ENCODE results near the gene STAT2.

DNA sequence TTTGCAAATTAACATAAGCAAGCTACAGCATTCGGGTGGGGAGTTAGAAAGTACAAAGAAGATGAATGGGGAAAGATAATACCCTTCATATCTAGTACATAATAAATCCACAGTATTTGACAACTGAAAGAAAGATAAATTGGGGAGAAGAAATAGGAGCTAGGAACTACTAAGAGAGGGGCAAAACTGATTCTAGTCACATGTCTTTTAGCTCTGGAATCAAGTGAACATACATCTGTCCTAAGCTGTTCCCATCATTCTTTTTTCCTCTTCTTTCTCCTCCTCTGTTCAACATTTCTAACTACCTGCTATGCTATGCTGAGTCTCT, 18.0 kb upstream of the STAT2 start:
- TF ChIP-seq CTCF (conservative IDR thresholded peaks at IDR 0.05; ENCODE audit: low read length): no peak
- no peak for TF ChIP-seq EZH2phosphoT487 (IDR thresholded peaks at IDR 0.05; ENCODE audit: borderline replicate concordance)

All from Loucy (cell line).